HG02870 (cell line): ENCODE results near the gene ITGA11.

Experiments
- ATAC-seq: cut with Tn5 transposase; IDR thresholded peaks from one replicate; pipeline ENCODE4 v1.9.1; 2021; ENCODE audit warnings: mild to moderate bottlenecking, moderate library complexity; ENCODE audit not compliant: unreplicated experiment

ITGA11 gene

DNA sequence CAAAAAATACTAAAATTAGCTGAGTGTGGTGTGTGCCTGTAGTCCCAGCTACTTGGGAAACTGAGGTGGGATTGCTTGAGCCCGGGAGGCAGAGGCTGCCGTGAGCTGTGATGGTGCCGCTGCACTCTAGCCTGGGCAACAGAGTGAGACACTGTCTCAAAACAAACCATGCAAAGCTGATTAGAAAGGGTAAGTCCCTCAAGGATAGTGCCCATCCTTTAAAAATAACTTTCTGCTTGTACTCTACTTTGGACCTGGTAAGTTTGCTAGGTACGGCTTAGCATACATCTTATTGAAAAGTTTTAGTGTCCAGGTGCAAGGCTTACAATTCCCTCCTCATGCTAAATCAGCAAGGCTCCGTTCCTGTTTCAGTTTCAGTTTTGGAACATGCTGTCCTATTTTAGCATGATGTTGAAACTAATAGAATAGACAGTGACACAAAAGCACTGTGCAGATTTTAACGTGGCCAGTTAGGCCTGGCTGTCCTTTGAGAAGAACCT lies 133.0 kb downstream of the ITGA11 start:
- ATAC-seq = peak; percentile 86

DNA sequence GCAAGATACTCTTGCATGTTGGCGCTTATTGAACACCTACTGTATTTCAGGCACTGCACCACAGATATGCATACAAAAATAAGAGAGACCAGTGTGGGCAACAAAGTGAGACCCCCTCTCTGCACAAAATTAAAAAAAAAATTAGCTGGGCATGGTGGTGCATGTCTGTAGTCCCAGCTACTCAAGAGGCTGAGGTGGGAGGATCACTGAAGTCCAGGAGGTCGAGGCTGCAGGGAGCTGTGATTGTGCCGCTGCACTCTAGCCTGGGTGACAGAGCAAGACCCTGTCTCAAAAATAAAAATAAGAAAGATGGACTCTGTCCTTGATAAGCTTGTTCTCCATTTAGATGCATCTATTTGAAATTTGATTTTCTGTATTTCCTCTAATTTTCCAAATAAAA lies 133.6 kb downstream of the ITGA11 start:
- ATAC-seq = no peak

DNA sequence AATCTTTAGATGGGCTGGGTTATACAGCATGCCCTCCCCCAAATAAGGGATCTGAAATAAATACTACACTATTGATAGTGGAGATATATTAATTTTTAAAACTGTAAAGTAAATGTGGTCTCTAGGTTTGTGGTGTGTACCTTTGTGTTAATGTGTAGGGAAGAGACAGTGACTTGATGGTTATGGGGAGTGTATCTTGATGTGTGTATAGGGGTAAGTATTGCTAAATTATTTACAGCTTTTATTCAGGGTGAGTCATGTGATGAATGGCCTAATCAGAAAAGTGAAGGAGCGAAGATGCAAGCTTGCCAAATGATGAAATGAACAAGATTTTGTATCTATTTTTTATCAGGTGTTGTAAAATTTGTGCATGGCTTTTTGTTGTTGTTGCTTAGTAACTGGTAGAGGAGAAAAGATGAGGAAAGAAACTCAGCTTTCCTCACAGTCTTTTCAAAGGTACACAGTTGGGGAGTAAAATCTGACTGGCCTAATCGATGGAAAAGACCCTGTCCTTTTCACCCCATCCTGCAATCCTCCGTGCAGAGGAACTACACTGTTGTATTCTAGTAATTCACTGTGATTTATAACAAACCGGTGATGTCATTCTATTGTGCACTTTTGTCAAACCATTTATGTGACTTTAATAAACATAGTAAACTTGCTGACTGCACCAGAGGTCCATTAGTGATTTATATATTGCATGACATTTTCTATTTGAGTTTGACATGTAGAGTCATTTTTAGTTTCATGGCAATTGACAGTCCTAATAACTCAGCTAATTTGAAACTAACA lies 136.8 kb downstream of the ITGA11 start:
- ATAC-seq = no peak

DNA sequence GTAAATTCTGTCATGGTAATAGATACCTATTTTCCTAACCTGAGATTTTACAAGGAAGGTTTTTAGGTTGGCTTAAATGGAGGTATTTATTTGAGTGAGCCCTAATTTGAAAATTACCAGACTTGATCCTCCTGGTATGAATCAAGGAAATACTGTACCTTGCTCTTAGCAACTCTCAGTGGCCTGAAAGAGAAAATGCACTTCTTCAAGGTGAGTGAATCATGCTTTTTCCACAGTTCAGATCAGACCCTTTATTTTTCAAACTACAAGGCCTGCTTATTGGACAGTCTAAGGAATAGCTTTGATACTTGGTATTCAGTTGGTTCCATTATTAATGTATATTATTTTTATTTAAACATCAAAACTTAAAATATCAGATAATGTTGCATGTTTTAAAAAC lies 139.0 kb downstream of the ITGA11 start:
- no peak for ATAC-seq

DNA sequence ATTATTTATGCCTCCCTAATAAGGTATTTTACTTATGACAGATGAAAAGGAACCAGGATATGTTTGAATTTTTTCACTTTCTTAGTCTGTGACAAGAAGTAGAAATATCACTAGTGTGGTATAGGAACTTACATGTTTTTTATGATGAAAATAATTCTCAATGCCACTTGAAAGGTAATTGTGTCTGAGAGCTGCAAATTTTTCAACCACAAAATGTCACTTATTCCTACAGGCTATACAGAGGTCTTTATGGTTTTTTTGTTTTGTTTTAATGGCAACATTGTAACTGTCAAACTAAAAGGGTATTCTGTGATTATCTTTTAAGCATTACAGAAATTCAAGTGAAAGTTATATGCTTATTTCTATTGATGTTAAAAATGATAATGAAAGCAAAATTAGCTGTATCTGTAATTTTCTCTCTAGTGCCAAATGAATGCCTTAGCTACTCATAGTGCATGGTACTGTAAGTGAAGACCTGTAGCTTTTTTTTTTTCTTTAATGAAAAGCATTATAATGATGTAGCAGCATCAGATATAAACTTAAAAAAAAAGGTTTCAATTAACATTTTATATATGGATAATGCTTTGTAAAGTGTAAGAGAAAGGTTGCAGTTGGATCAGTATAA lies 139.7 kb downstream of the ITGA11 start:
- ATAC-seq = no peak

DNA sequence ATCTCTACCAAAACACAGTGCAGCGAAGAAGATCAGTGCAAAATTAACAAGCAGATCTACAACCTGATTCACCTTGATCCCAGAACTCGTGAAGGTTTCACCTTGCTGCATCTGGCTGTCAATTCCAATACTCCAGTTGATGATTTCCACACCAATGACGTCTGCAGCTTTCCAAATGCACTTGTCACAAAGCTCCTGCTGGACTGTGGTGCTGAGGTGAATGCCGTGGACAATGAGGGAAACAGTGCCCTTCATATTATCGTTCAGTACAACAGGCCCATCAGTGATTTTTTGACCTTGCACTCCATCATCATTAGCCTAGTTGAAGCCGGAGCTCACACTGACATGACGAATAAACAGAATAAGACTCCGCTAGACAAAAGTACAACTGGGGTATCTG lies 141.2 kb downstream of the ITGA11 start:
- no peak for ATAC-seq

DNA sequence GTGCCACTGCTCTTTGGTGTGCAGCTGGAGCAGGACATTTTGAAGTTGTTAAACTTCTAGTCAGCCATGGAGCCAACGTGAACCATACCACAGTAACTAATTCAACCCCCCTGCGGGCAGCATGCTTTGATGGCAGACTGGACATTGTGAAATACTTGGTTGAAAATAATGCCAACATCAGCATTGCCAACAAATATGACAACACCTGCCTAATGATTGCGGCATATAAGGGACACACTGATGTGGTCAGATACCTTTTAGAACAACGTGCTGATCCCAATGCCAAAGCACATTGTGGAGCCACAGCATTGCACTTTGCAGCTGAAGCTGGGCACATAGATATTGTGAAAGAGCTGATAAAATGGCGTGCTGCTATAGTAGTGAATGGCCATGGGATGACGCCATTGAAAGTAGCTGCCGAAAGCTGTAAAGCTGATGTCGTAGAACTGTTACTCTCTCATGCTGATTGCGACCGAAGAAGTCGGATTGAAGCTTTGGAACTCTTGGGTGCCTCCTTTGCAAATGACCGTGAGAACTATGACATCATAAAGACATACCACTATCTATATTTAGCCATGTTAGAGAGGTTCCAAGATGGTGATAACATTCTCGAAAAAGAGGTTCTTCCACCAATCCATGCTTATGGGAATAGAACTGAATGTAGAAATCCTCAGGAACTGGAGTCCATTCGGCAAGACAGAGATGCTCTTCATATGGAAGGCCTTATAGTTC lies 142.2 kb downstream of the ITGA11 start:
- ATAC-seq = no peak

DNA sequence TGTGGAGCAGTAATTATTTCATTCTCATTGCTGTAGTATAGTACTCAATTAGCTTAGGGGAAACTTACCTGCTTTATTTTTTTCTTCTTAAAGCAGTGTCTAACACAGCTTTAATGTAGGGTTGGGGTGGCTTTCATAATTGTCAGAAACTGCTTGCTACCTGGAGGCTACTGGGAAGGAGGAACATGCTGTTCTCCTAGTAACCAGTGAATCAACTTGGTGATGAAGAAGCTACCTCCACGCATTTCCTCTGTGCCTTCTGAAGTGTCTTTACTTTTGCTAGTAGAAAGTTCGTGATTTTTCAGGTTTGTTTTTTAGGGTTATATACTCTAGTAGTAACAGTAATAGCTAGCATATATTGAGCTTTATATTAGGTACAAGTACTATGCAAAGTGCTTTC lies 142.9 kb downstream of the ITGA11 start:
- no peak for ATAC-seq

DNA sequence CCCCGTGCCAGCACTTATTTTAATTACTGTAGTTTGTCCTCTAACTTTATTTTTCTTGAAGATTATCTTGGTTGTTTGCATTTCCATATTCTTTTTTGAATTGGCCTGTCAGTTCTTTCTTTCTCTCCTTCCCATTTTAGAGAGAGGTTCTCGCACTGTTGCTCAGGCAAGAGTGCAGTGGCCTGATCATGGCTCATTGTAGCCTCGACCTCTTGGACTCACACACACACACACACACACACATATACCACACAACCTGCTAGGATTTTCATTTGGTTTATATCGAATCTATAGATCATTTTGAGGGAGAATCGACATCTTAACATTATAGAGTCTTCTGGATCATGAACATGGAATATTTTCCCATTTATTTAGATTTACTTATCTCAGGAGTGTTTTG lies 145.7 kb downstream of the ITGA11 start:
- no peak for ATAC-seq

DNA sequence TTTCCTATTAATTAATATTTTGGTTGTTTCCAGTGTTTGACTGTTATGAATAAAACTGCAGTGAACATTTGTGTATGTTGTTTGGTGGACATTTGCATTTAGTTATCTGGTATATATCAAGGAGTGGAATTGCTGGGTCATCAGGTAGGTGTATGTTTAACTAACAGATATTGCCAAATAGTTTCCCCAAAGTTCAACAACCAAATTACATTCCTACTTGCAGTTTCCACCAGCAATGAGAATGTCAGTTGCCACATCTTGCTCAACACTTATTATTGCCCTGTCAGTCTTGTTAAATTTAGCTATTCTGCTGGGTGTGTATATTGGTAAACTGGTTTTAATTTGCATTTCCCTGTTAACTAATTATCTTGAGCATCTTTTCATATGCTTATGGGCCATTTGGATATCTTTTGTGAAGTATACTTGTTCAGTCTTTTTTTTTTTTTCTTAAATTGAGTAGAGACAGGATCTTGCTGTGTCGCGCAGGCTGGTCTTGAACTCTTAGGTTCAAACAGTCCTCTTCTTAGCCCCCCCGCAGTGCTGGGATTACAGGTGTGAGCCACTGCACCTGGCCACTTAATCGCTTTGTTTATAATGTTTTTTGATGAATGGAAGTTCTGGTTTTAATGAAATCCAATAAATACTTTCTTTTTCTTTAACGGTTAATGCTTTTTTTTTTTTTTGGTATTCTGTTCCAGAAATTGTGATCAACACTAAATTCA lies 146.5 kb downstream of the ITGA11 start:
- ATAC-seq = no peak

DNA sequence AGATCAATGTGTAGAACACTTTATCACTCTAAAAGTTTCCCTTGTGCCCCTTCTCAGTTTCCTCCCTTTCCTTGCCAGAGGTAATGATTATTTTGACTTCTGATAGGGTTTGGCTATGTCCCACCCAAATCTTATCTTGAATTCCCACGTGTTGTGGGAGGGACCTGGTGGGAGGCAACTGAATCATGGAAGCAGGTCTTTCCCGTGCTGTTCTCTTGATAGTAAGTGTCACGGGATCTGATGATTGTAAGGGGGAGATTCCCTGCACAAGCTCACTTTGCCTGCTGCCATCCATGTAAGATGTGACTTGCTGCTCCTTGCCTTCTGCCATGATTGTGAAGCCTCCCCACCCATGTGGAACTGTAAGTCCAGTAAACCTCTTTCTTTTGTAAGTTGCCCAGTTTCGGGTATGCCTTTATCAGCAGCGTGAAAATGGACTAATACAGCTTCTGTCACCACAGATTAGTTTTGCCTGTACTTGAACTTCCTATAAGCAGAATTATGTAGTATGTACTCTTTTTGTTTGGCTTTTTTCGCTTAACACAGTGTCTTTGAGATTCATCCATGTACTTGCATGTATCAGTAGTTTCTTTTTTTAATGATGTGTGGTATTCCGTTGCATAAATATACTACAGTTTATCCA lies 147.2 kb downstream of the ITGA11 start:
- ATAC-seq = no peak

DNA sequence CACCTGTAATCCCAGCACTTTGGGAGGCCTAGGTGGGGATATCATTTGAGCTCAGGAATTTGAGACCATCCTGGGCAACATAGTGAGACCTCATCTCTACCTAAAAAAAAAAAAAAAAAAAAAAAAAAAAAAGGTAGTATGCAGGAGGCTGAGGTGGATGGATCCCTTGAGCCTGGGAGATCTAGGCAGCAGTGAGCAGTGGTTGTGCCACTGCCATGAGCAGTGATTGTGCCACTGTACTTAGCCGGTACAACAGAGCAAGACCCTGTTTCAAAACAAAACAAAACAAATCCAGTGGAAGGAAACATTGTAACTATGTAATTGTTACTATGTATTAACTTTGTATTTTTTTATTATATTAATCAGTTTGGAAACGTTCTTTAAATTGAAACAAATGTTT lies 148.6 kb downstream of the ITGA11 start:
- no peak for ATAC-seq

DNA sequence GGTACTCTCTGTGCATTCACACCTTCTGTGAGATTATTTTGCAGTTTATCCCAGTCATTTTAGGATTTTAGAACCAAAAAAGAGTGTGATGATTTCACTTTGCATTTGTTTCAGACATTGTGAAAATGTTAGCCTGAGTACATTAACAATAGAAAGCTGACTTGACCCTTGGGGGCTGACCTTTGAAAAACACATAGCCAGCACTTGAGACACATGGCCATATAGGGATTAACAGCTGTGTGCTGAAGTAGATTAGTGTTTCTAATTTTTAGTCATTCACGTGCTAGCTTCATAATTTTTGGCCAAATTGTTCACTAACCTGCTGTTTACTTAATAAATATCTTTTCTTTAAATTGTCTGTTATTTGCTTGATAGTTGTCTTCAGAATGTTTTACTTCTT lies 151.0 kb downstream of the ITGA11 start:
- ATAC-seq = no peak

DNA sequence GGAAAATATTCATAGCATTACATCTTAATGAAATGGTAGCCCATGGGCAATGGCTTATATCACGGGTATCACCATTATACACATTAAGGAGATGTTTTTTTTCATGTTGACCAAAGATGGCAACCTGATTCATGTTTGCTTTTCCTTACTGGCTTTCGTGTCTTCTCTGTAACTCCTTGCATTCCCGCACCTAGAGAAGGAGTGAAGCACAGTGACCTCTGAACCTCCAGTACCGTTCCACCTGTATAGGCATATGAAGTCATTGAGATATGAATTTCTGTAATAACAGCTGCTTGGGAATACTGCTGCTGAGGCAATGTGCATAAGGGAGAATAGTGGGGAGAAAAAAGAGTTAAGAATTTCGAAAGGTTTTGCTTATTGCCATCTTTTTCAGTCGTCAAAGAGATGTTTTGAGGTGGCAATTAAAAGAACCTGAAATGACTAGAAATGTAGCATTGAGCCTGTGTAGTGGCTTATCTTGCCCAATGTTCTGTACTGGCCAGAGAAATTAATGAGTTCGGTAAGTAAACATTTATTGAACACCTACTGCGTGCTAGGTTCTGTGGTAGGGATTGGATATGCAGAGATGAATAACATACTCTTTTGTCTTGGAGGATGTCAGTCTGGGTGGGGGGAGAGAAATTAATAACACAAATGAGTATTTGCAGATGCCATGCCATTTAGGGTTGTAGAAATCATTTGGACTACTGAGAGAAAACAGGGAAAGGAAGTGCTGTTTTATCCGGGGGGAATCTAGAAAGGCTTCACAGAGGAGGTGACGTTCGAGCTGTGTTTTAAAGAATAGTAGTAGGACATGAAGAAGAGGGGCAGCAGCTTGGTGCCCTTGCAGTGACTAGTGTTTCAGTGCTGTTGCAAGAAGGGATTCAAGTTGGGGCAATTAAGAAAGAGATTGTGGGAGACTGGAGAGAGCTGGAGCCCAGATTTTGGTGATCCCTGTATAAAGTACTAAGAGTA lies 151.9 kb downstream of the ITGA11 start:
- no peak for ATAC-seq

DNA sequence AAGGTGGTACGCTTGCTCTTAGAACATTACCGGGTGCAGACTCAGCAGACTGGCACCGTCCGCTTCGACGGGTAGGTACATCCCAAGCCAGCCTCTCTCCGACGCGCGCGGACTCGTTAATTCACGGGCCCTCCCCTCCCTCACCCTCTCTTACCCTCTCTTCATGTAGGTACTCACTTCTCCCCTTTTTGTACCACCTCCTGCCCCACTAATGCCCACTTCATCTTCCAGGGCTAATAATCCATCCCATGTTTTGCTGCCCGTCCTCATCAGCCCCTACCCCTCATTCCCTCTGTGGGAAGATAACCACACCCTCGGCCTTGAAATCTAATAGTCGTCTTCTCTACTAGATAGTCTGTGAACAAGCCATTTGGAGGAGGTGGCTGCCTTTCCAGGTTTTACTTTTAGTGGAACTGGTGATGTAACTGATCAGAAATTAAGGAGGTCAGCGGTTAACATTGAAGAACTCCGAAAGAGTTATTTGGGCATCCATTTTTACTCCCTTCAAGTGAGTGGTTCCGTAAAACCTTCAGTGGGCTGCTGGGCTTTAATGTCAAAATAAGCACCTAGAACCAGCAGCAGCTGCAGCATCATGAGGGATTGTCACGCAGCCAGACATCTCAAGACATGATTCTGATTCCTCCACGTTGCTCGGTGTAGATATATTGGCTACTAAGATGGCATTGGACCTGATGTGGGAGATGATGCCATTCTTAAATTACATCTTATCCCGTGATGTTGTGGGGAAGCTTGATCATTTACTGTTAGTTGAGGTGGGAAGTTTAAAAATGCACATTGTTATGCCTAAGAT lies 153.2 kb downstream of the ITGA11 start:
- ATAC-seq = no peak

DNA sequence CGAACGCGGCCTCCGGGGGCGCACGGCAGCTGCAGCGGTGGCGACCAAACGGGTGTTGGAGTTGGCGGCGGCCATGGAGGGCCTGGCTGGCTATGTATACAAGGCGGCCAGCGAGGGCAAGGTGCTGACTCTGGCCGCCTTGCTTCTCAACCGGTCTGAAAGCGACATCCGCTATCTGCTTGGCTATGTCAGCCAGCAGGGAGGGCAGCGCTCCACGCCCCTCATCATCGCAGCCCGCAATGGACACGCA lies 153.7 kb downstream of the ITGA11 start:
- ATAC-seq = no peak

DNA sequence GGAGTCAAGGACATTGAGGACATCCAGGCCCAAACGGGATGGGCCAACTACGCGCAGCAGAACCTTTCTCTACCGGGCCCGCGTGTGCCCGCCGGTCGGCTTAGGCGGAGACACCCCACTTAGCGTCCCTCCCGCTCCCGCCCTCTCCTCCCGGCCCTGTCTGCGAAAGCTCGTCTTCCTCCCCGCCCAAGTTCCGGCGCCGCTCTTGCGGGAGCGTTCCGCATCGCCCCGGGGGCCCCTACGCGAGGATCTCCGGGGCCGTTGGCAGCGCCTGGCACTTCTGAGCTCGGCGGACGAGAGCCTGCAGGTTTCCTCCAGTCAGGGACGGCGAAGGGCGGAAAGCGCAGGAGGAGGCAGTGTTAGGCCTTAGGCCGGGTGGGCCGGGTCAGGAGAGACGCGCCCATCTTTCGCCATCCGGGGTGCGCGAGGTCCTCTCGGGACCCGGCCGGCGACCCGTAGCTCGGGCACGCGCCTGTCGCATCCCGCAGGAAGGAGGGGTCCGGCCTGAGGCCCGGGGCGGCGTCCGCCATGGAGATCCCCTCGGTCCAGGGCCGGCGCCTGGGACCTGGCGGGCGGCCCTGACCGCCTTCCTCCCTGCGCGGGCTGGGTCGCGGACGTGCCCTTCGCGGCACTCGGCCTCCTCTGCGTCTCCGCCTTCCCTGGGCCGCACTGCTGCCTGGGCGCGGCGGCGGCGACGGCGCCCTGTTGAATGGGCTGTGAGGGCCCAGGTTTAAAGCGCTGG lies 154.2 kb downstream of the ITGA11 start, which contains the start of gene FEM1B:
TSS of gene FEM1B (plus strand) at position 143 of the 742 bp plus-strand sequence. CDS start 673 bp downstream, outside the sequence.
- peak; percentile 62 for ATAC-seq

DNA sequence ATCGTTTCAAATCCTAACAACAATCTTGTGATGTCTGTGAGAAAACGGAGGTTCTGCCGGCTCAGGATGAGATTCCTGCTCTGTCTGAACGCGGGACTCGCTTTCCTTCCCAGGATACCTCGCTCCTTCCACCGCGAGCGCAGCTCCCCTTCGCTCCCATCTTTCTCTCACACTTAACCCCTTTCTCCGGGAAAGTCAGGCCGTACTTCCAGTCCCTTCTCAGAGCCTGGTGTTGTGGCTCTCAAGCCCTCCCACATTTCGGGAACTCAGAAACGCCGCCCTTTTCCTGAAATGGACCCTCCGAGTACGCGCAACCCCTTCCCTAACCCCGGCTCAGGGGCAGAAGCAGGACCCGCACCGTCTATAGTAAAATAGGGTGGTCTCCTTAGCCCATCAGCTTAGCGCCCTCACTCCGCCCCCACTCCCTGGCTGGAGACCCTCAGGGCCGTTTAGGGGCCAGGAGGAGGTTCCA lies 154.8 kb downstream of the ITGA11 start:
- ATAC-seq = no peak
